MCF 10A (cell line): ENCODE data around the gene CD96. TPM values are rescaled to one million over a fixed set of nuclear protein-coding genes. Genes with fewer than 3 reads are reported as not detected.

Source experiments
- BruUV-seq: library from RNA; stranded (reverse); fragments of 400-500 nt; replicated peaks from 2 replicates; lab custom pipeline; 2021; lab: Mats Ljungman, UMichigan
- CTCF ChIA-PET: fragments of 300-600 bp; sonication (Branson Sonifier 250); formaldehyde crosslinking; extraction: SDS; loops from one replicate; lab custom pipeline; 2021; ENCODE audit warnings: antibody characterized with exemption, inconsistent platforms; lab: Yijun Ruan, JAX
- POLR2A ChIA-PET: fragments of 300-600, 350-650 bp; sonication (Branson Sonifier 250); formaldehyde crosslinking; extraction: SDS; loops from one replicate; lab custom pipeline; 2020; ENCODE audit warnings: antibody characterized with exemption, inconsistent platforms; lab: Yijun Ruan, JAX
- DNase-seq: peaks from one replicate; pipeline ENCODE4 v3.0.0-alpha.2; 2018; ENCODE audit not compliant: unreplicated experiment
- H3K27ac Mint-ChIP-seq: one replicate; pipeline ENCODE4 v1.8.0; 2022; ENCODE audit warnings: mild to moderate bottlenecking, low read depth, mixed read lengths; ENCODE audit not compliant: unreplicated experiment
- H3K27me3 Mint-ChIP-seq: one replicate; pipeline ENCODE4 v1.8.0; 2022; ENCODE audit warnings: mixed read lengths; ENCODE audit not compliant: insufficient read depth, unreplicated experiment
- H3K36me3 Mint-ChIP-seq: one replicate; pipeline ENCODE4 v1.8.0; 2022; ENCODE audit warnings: mild to moderate bottlenecking, moderate library complexity, mixed read lengths; ENCODE audit not compliant: insufficient read depth, unreplicated experiment
- H3K4me1 Mint-ChIP-seq: one replicate; pipeline ENCODE4 v1.8.0; 2022; ENCODE audit warnings: mixed read lengths; ENCODE audit not compliant: insufficient read depth, unreplicated experiment
- H3K4me3 Mint-ChIP-seq: one replicate; pipeline ENCODE4 v1.8.0; 2022; ENCODE audit warnings: mild to moderate bottlenecking, moderate library complexity, mixed read lengths; ENCODE audit not compliant: unreplicated experiment
- H3K9me3 Mint-ChIP-seq: one replicate; pipeline ENCODE4 v1.8.0; 2022; ENCODE audit warnings: mixed read lengths; ENCODE audit not compliant: unreplicated experiment
- CTCF ChIP-seq: fragments of 200-600 bp; IDR thresholded peaks from one replicate; pipeline ENCODE4 v1.8.0; 2022; ENCODE audit warnings: antibody characterized with exemption, mild to moderate bottlenecking; ENCODE audit not compliant: unreplicated experiment
- intact Hi-C: fragments of 100-400 bp; cut with micrococcal nuclease; formaldehyde crosslinking; loops from 2 replicates; pipeline ENCODE4 v1.14.1; 2022
- total RNA-seq: library from RNA; stranded (reverse); gene quantifications from 2 replicates; pipeline ENCODE4 v1.2.3, GENCODE V29; 2022

CD96 gene
- total RNA-seq, 1 experiment from 2014 or later = 0.09 TPM

- ChIA-PET POLR2A (interaction anchor here (0.6 to 1.2 kb wide), 2 partner anchors 9 to 87 kb away, joined by 3 read pairs; no protein-coding TSS in a partner anchor), CTCF (interaction anchor here (0.5 to 1.0 kb wide), 4 partner anchors 17 to 1677 kb away, joined by 3 to 4 read pairs (median 3); no protein-coding TSS in a partner anchor)
- Mint-ChIP-seq H3K9me3 (no peaks in the 10 kb centered on the region), H3K36me3 (no peaks in the 10 kb centered on the region), H3K4me1 (peaks cover under 1% of the 10 kb centered on the region), H3K27me3 (no peaks in the 10 kb centered on the region), H3K4me3 (no peak overlapping the region), H3K27ac (no peak overlapping the region)
- intact Hi-C loops = no loop called here
- DNase-seq = no peak
- BruUV-seq = no TSS peak
- no peak for TF ChIP-seq CTCF
Observed at GRCh38 chr3:111603679-111604078, 61.7 kb downstream of the CD96 start.

DNA sequence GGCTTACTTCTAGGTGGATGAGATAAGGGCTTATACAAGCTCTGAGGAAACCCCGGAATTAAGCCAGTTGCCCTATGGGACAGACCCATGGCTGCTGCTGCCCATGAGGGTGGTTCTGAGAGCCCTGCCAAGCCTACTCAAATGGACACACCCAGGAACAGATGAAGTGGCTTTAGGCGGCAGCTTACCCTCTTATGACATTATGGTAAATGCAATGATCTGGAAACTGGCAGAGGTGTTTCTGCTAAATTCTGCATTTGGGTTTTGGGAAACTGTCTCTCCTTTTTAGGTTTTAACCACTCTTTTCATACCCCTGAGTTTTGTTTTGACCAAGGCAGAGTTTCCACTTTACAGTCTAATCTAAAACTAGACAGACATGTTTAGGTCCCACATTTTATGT, 62.1 kb downstream of the CD96 start:
- BruUV-seq = no TSS peak
- no peak for DNase-seq
- ChIA-PET POLR2A (interaction anchor here (0.7 to 1.5 kb wide), 4 partner anchors 10 to 39 kb away, joined by 3 to 5 read pairs (median 4); partner anchors contain the start of gene ZBED2), CTCF (interaction anchor here (0.6 kb wide), 1 partner anchor 64 kb away, joined by 3 read pairs; no protein-coding TSS in a partner anchor)
- Mint-ChIP-seq H3K27ac (no peak overlapping the region), H3K4me3 (no peak overlapping the region), H3K27me3 (no peaks in the 10 kb centered on the region), H3K36me3 (no peaks in the 10 kb centered on the region), H3K9me3 (no peaks in the 10 kb centered on the region), H3K4me1 (peaks cover 4% of the 10 kb centered on the region)
- intact Hi-C loops = no loop called here
- no peak for TF ChIP-seq CTCF

DNA sequence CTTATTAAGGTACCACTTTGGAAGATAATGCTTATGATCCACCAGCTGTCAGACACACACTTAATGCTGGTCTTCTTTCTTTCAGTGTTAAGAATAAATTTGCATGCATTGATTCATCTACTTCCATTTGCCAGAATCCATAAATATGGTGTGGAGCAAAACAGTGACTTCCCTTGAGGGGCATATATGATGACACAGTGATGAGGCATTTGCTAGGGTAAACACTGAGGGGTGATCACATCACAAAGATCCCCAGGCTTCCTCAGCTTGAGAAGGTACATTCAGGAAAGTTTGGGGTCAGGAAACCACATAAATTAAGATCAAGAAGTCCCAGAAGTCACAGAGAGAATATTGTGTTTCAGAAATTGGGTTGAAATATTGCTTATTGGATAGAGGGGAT, 63.0 kb downstream of the CD96 start:
- no peaks in the 10 kb centered on the region for H3K27me3 Mint-ChIP-seq
- H3K27ac Mint-ChIP-seq = no peak overlapping the region
- TF ChIP-seq CTCF = no peak
- no peaks in the 10 kb centered on the region for H3K36me3 Mint-ChIP-seq
- BruUV-seq = no TSS peak
- CTCF ChIA-PET = interaction anchor here (1.4 kb wide), 1 partner anchor 27 kb away, joined by 4 read pairs; no protein-coding TSS in a partner anchor
- H3K4me1 Mint-ChIP-seq = peaks cover 5% of the 10 kb centered on the region
- POLR2A ChIA-PET = interaction anchor here (0.7 to 1.5 kb wide), 3 partner anchors 10 to 14 kb away, joined by 3 to 5 read pairs (median 4); partner anchors contain the start of gene ZBED2
- no peak for DNase-seq
- intact Hi-C loops = no loop called here
- H3K4me3 Mint-ChIP-seq = no peak overlapping the region
- no peaks in the 10 kb centered on the region for H3K9me3 Mint-ChIP-seq

- no peak overlapping the region for H3K27ac Mint-ChIP-seq
- no peak for TF ChIP-seq CTCF
- no peak for DNase-seq
- BruUV-seq = no TSS peak
- ChIA-PET CTCF (interaction anchor here (1.4 kb wide), 1 partner anchor 28 kb away, joined by 4 read pairs; no protein-coding TSS in a partner anchor), POLR2A (interaction anchor here (1.5 kb wide), 1 partner anchor 11 kb away, joined by 5 read pairs; the partner anchor contains the start of gene ZBED2)
- H3K4me3 Mint-ChIP-seq = no peak overlapping the region
- peaks cover 10% of the 10 kb centered on the region for H3K4me1 Mint-ChIP-seq
- H3K36me3 Mint-ChIP-seq = no peaks in the 10 kb centered on the region
- no peaks in the 10 kb centered on the region for H3K9me3 Mint-ChIP-seq
- no peaks in the 10 kb centered on the region for H3K27me3 Mint-ChIP-seq
- intact Hi-C loops = no loop called here
Observed at GRCh38 chr3:111605493-111605892, 63.5 kb downstream of the CD96 start.
